ENCODE data around the gene ADORA2A. TPM values are rescaled to one million over a fixed set of nuclear protein-coding genes. Genes with fewer than 3 reads are reported as not detected.
A peak's percentile ranks its signal among the peaks of the same experiment; 100 is the strongest.

Gene ADORA2A
- total RNA-seq, 1 experiment from 2014 or later, result 3.5 TPM

GRCh38 chr22:24411256-24412004 lies 16.0 kb upstream of the ADORA2A start:
- WGBS (ENCODE audit: extremely low coverage, insufficient read length, low lambda C conversion rate), result no CpG with 5 or more reads among the region's 10 CpGs
- H3K27me3 Mint-ChIP-seq (ENCODE audit: low read depth), result no peaks in the 10 kb centered on the region
- H2BK5ac ChIP-seq (ENCODE audit: insufficient read length, low read length), result no peak overlapping the region
- H3K4me2 ChIP-seq (ENCODE audit: insufficient read depth, insufficient read length, low read length), result no peak overlapping the region
- no peaks in the 10 kb centered on the region for H3K23me2 ChIP-seq (ENCODE audit: insufficient read length, low read depth, low read length, poor library complexity, severe bottlenecking)
- no peak overlapping the region for H2BK12ac ChIP-seq (ENCODE audit: insufficient read length, low read depth, low read length)
- DNase-seq, result no peak
- no peak overlapping the region for H4K91ac ChIP-seq (ENCODE audit: insufficient read length, low read depth, low read length)
- no peak overlapping the region for H3K56ac ChIP-seq (ENCODE audit: insufficient read length, low read depth, low read length)
- H3K4me1 Mint-ChIP-seq, result peaks cover 9% of the 10 kb centered on the region in 2 experiments
- H2BK120ac ChIP-seq (ENCODE audit: low read depth, low read length, poor library complexity, severe bottlenecking), result no peak overlapping the region
- peaks cover 4 to 32% (median 32%) of the 10 kb centered on the region in 3 experiments; a peak in 6 of 7 replicates for H3K36me3 Mint-ChIP-seq (ENCODE audit: insufficient read depth in 1 of 3, low read depth in 3 of 3)
- no peaks in the 10 kb centered on the region for H3K79me2 ChIP-seq (ENCODE audit: insufficient read depth, low read length)
- no peak overlapping the region for H3K27ac Mint-ChIP-seq
- H3K9me3 Mint-ChIP-seq, result no peaks in the 10 kb centered on the region
- H3K79me1 ChIP-seq (ENCODE audit: insufficient read depth, low read depth, low read length, poor library complexity, severe bottlenecking), result no peaks in the 10 kb centered on the region
- H3K9ac ChIP-seq (ENCODE audit: extremely low read depth, insufficient read length, low read length), result no peak overlapping the region
- H4K8ac ChIP-seq (replicated peaks; ENCODE audit: insufficient read length, low read depth, low read length), result no peak overlapping the region
- H2AK5ac ChIP-seq (ENCODE audit: insufficient read length, low read length), result no peak overlapping the region
- H4K5ac ChIP-seq (ENCODE audit: insufficient read length, low read depth, low read length), result no peak overlapping the region
- no peak overlapping the region; the same call in 1 of the 2 replicates for H3K14ac ChIP-seq (ENCODE audit: insufficient read depth, low read length)
- H3T11ph ChIP-seq (ENCODE audit: low read length), result no peak overlapping the region
- H3K4ac ChIP-seq (ENCODE audit: low read depth, low read length), result no peak overlapping the region
- no peak overlapping the region for H2AFZ ChIP-seq (ENCODE audit: low read length)
- no peaks in the 10 kb centered on the region for H3K9me3 ChIP-seq (ENCODE audit: control insufficient read depth, low read depth, low read length)
- no peak overlapping the region for H3K23ac ChIP-seq (ENCODE audit: insufficient read length, low read depth, low read length)
- H3K4me3 Mint-ChIP-seq, result peak overlapping the region in 1 of 2 experiments; percentile 14; a peak in 1 of 5 replicates
- TF ChIP-seq CTCF (conservative IDR thresholded peaks at IDR 0.05), result no peak
- H2BK15ac ChIP-seq (ENCODE audit: low read depth, low read length), result no peak overlapping the region
- no peaks in the 10 kb centered on the region for H3K4me1 ChIP-seq (ENCODE audit: insufficient read depth, low read length)
- H4K20me1 ChIP-seq (ENCODE audit: control insufficient read depth, insufficient read depth, insufficient read length), result no peaks in the 10 kb centered on the region
- H2BK20ac ChIP-seq (ENCODE audit: low read depth, low read length, poor library complexity, severe bottlenecking), result no peak overlapping the region
- H3K27me3 ChIP-seq (ENCODE audit: insufficient read depth, low read length), result no peaks in the 10 kb centered on the region
- no peak overlapping the region for H3K18ac ChIP-seq (ENCODE audit: insufficient read length, low read depth, low read length)
- no peak overlapping the region for H3K27ac ChIP-seq (ENCODE audit: insufficient read length, low read depth, low read length)

Data from H9 (cell line).